ENCODE measurements around the gene PDLIM7. TPM values are rescaled to one million over a fixed set of nuclear protein-coding genes. Genes with fewer than 3 reads are reported as not detected.

The PDLIM7 gene
- total and polyA plus RNA-seq, 10 of the 15 experiments (the other 5 are each of a cell fraction or from before 2014, with no cell fraction given): 0.82 to 36.6 (median 19.3) TPM

- in situ Hi-C loops (cut with MboI): no loop called here
- Histone ChIP-seq H3K4me2 (ENCODE audit: control insufficient read depth, insufficient read depth) (no peak overlapping the region), H3K9me3 (replicated peaks; ENCODE audit: control insufficient read depth, insufficient read depth, low read length) (no peaks in the 10 kb centered on the region), H3K9ac (ENCODE audit: control insufficient read depth, insufficient read depth, low read length) (no peak overlapping the region), H3K4me1 (ENCODE audit: control insufficient read depth, insufficient read depth, low read length) (peaks cover 42% of the 10 kb centered on the region), H2AFZ (ENCODE audit: control insufficient read depth, low read depth, low read length) (no peak overlapping the region), H3K79me2 (ENCODE audit: control insufficient read depth, insufficient read depth, low read length) (peaks cover 54% of the 10 kb centered on the region), H4K20me1 (ENCODE audit: control insufficient read depth, insufficient read depth) (no peaks in the 10 kb centered on the region), H3K36me3 (ENCODE audit: control insufficient read depth in 2 of 2, insufficient read depth in 2 of 2, low read length in 1 of 2) (peaks cover 17 to 37% of the 10 kb centered on the region in 2 experiments; a peak in 3 of 4 replicates), H3K27me3 (replicated peaks in 1 of 2; ENCODE audit: control insufficient read depth in 2 of 2, insufficient read depth in 2 of 2, low read length in 1 of 2) (no peaks in the 10 kb centered on the region), H3K4me3 (no peak overlapping the region), H3K27ac (ENCODE audit: control insufficient read depth, insufficient read depth) (no peak overlapping the region)
- CTCF ChIA-PET: no interaction called here
- RAD21 ChIA-PET (ENCODE audit: unreplicated experiment): no interaction called here
- no peak for DNase-seq (ENCODE audit: low read depth, low spot score)
- no peak for FAIRE-seq
- POLR2A ChIA-PET: interaction anchor here (0.6 kb wide), 1 partner anchor 16 kb away, joined by 3 read pairs; no protein-coding TSS in a partner anchor
- no peak for ATAC-seq
- intact Hi-C loops (cut with micrococcal nuclease; ENCODE audit: unreplicated experiment): no loop called here
- SMC1A ChIA-PET (ENCODE audit: uncharacterized antibody, unreplicated experiment): no interaction called here
- TF ChIP-seq, protein P1, sequence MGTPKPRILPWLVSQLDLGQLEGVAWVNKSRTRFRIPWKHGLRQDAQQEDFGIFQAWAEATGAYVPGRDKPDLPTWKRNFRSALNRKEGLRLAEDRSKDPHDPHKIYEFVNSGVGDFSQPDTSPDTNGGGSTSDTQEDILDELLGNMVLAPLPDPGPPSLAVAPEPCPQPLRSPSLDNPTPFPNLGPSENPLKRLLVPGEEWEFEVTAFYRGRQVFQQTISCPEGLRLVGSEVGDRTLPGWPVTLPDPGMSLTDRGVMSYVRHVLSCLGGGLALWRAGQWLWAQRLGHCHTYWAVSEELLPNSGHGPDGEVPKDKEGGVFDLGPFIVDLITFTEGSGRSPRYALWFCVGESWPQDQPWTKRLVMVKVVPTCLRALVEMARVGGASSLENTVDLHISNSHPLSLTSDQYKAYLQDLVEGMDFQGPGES (IDR thresholded peaks at IDR 0.05): no peak
- TF ChIP-seq E4F1 (IDR thresholded peaks at IDR 0.05; ENCODE audit: borderline replicate concordance, partially characterized antibody): no peak
- TF ChIP-seq KAT2A (conservative IDR thresholded peaks at IDR 0.05; ENCODE audit: control insufficient read depth, low read depth, low read length): no peak
- no peak for TF ChIP-seq TCF7 (IDR thresholded peaks at IDR 0.05; ENCODE audit: borderline replicate concordance)
- no peak for TF ChIP-seq ZNF622 (IDR thresholded peaks at IDR 0.05)
- no peak for TF ChIP-seq ETV6 (conservative IDR thresholded peaks at IDR 0.05 in 1 of 2, IDR thresholded peaks at IDR 0.05 in 1 of 2; ENCODE audit: borderline replicate concordance in 1 of 2, low read depth in 1 of 2)
- no peak for TF ChIP-seq NRF1 (conservative IDR thresholded peaks at IDR 0.05; ENCODE audit: low read depth, low read length)
- no peak for TF ChIP-seq ZNF274 (IDR thresholded peaks at IDR 0.05; ENCODE audit: insufficient read depth, insufficient read length)
- no peak for TF ChIP-seq RBBP5 (conservative IDR thresholded peaks at IDR 0.05)
- BruUV-seq (replicated peaks): no TSS peak
- 85% methylated on average over 16 of the region's 16 CpGs for WGBS (ENCODE audit: insufficient coverage, insufficient replicate concordance, low lambda C conversion rate, missing lambda C conversion rate)
Observed at GRCh38 chr5:177512736-177513380, 15.5 kb upstream of the PDLIM7 start.

All from GM12878 (cell line).